Measurements from ENCODE around the gene IPMK.

DNA sequence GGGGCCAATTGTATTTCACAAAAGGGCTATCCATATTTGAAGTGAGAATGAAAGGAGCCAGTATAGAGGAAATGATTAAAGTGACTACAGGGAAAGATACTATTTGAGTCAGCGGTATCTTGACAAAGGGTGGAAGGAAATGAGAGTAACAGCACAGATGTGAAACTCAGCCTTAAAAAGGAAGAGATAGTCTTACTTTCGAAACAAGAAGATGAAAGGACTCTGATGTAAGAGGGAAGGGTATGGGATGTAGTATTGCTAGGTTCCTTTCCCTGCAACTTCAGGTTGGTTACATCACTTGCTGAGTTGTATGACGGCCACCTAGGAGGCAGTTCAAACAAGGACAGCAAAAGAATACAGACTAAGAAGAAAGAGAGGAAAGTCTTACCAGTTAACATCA lies 14.9 kb upstream of the IPMK start:
- TF ChIP-seq, protein P1, sequence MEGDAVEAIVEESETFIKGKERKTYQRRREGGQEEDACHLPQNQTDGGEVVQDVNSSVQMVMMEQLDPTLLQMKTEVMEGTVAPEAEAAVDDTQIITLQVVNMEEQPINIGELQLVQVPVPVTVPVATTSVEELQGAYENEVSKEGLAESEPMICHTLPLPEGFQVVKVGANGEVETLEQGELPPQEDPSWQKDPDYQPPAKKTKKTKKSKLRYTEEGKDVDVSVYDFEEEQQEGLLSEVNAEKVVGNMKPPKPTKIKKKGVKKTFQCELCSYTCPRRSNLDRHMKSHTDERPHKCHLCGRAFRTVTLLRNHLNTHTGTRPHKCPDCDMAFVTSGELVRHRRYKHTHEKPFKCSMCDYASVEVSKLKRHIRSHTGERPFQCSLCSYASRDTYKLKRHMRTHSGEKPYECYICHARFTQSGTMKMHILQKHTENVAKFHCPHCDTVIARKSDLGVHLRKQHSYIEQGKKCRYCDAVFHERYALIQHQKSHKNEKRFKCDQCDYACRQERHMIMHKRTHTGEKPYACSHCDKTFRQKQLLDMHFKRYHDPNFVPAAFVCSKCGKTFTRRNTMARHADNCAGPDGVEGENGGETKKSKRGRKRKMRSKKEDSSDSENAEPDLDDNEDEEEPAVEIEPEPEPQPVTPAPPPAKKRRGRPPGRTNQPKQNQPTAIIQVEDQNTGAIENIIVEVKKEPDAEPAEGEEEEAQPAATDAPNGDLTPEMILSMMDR (IDR thresholded peaks at IDR 0.05; ENCODE audit: low read depth, low read length, poor library complexity, severe bottlenecking), result no peak
- no peak for TF ChIP-seq EZH2phosphoT487 (IDR thresholded peaks at IDR 0.05; ENCODE audit: borderline replicate concordance, low read length)

All from DOHH2 (cell line).